ENCODE measurements around the gene PTGDS. TPM values are rescaled to one million over a fixed set of nuclear protein-coding genes. Genes with fewer than 3 reads are reported as not detected.

The PTGDS gene
- total and polyA plus RNA-seq, 4 donors: 0.23 to 15.2 (median 6.4) TPM

DNA sequence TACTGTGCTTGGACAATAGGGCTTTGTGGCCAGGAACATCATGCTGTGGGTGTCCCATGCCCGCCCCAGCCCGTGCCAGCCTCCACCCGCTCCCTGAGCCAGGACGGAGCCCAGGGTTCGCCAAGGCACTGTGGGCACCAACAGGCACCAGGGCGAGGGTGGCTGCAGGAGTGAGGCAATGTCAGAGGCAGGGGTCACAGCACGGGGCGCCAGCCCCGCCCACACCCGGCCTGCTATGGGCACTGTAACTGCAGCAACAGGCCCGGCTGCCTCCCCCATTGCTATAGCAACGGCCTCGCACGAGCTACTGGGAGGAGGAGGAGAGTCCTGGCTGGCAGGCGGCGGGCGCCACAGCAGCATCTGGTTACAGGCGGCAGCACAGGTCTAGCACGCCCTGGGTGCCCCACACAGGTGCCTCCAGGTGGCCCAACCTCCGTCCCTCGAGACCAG lies 48.2 kb downstream of the PTGDS start:
- 43% methylated on average over 21 of the region's 21 CpGs for WGBS
- TF ChIP-seq, protein P1, sequence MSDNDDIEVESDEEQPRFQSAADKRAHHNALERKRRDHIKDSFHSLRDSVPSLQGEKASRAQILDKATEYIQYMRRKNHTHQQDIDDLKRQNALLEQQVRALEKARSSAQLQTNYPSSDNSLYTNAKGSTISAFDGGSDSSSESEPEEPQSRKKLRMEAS (IDR thresholded peaks at IDR 0.05): no peak
- no peak for TF ChIP-seq FOXA2 (IDR thresholded peaks at IDR 0.05)
- peak in 1 of 2 donors; percentile 46 for TF ChIP-seq HNF4A (conservative IDR thresholded peaks at IDR 0.05)
- TF ChIP-seq RXRA (IDR thresholded peaks at IDR 0.05): peak in 1 of 2 donors; percentile 49
- no peak for TF ChIP-seq TAF1 (conservative IDR thresholded peaks at IDR 0.05)
- no peak for TF ChIP-seq YY1 (IDR thresholded peaks at IDR 0.05)
- peak; percentile 36 for TF ChIP-seq SP1 (IDR thresholded peaks at IDR 0.05)
- TF ChIP-seq, protein P2, sequence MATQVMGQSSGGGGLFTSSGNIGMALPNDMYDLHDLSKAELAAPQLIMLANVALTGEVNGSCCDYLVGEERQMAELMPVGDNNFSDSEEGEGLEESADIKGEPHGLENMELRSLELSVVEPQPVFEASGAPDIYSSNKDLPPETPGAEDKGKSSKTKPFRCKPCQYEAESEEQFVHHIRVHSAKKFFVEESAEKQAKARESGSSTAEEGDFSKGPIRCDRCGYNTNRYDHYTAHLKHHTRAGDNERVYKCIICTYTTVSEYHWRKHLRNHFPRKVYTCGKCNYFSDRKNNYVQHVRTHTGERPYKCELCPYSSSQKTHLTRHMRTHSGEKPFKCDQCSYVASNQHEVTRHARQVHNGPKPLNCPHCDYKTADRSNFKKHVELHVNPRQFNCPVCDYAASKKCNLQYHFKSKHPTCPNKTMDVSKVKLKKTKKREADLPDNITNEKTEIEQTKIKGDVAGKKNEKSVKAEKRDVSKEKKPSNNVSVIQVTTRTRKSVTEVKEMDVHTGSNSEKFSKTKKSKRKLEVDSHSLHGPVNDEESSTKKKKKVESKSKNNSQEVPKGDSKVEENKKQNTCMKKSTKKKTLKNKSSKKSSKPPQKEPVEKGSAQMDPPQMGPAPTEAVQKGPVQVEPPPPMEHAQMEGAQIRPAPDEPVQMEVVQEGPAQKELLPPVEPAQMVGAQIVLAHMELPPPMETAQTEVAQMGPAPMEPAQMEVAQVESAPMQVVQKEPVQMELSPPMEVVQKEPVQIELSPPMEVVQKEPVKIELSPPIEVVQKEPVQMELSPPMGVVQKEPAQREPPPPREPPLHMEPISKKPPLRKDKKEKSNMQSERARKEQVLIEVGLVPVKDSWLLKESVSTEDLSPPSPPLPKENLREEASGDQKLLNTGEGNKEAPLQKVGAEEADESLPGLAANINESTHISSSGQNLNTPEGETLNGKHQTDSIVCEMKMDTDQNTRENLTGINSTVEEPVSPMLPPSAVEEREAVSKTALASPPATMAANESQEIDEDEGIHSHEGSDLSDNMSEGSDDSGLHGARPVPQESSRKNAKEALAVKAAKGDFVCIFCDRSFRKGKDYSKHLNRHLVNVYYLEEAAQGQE (IDR thresholded peaks at IDR 0.05): no peak
- no peak for TF ChIP-seq GABPA (IDR thresholded peaks at IDR 0.05 in 1 of 2, conservative IDR thresholded peaks at IDR 0.05 in 1 of 2)
- TF ChIP-seq EGR1 (IDR thresholded peaks at IDR 0.05; ENCODE audit: low read depth in 2 of 2): no peak
- no peak for TF ChIP-seq FOXA1 (IDR thresholded peaks at IDR 0.05)
- TF ChIP-seq RAD21 (IDR thresholded peaks at IDR 0.05): no peak
- no peak for TF ChIP-seq NR2F2 (IDR thresholded peaks at IDR 0.05)
- no peak for TF ChIP-seq HNF4G (IDR thresholded peaks at IDR 0.05)
- TF ChIP-seq, protein P3, sequence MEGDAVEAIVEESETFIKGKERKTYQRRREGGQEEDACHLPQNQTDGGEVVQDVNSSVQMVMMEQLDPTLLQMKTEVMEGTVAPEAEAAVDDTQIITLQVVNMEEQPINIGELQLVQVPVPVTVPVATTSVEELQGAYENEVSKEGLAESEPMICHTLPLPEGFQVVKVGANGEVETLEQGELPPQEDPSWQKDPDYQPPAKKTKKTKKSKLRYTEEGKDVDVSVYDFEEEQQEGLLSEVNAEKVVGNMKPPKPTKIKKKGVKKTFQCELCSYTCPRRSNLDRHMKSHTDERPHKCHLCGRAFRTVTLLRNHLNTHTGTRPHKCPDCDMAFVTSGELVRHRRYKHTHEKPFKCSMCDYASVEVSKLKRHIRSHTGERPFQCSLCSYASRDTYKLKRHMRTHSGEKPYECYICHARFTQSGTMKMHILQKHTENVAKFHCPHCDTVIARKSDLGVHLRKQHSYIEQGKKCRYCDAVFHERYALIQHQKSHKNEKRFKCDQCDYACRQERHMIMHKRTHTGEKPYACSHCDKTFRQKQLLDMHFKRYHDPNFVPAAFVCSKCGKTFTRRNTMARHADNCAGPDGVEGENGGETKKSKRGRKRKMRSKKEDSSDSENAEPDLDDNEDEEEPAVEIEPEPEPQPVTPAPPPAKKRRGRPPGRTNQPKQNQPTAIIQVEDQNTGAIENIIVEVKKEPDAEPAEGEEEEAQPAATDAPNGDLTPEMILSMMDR (IDR thresholded peaks at IDR 0.05; ENCODE audit: low read depth, low read length, missing input control): peak; percentile 9
- no peak for TF ChIP-seq JUND (IDR thresholded peaks at IDR 0.05)
- TF ChIP-seq, protein P4, sequence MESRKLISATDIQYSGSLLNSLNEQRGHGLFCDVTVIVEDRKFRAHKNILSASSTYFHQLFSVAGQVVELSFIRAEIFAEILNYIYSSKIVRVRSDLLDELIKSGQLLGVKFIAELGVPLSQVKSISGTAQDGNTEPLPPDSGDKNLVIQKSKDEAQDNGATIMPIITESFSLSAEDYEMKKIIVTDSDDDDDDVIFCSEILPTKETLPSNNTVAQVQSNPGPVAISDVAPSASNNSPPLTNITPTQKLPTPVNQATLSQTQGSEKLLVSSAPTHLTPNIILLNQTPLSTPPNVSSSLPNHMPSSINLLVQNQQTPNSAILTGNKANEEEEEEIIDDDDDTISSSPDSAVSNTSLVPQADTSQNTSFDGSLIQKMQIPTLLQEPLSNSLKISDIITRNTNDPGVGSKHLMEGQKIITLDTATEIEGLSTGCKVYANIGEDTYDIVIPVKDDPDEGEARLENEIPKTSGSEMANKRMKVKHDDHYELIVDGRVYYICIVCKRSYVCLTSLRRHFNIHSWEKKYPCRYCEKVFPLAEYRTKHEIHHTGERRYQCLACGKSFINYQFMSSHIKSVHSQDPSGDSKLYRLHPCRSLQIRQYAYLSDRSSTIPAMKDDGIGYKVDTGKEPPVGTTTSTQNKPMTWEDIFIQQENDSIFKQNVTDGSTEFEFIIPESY (IDR thresholded peaks at IDR 0.05): no peak
- TF ChIP-seq, protein P5, sequence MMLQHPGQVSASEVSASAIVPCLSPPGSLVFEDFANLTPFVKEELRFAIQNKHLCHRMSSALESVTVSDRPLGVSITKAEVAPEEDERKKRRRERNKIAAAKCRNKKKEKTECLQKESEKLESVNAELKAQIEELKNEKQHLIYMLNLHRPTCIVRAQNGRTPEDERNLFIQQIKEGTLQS (IDR thresholded peaks at IDR 0.05): no peak
- H3K36me3 ChIP-seq (ENCODE audit: control insufficient read depth in 4 of 4, insufficient read depth in 3 of 4, low read depth in 1 of 4, low read length in 3 of 4): no peaks in the 10 kb centered on the region
- no peaks in the 10 kb centered on the region for H3K27me3 ChIP-seq (ENCODE audit: control insufficient read depth in 4 of 4, insufficient read depth in 4 of 4, low read length in 3 of 4)
- H3K4me1 ChIP-seq (ENCODE audit: control insufficient read depth in 4 of 4, insufficient read depth in 4 of 4, low read length in 3 of 4): peaks cover 39 to 71% (median 54%) of the 10 kb centered on the region in 4 donors
- no peak for DNase-seq (ENCODE audit: low spot score)
- no peak overlapping the region for H3K4me3 ChIP-seq (ENCODE audit: low read depth in 1 of 3, low read length in 3 of 3)
- no peak overlapping the region for H3K9ac ChIP-seq (ENCODE audit: low read depth in 1 of 2, low read length in 2 of 2)
- H3K9me3 ChIP-seq (ENCODE audit: control insufficient read depth in 4 of 4, low read length in 3 of 4): no peaks in the 10 kb centered on the region
- peak overlapping the region in 1 of 2 donors; percentile 14 for H3K27ac ChIP-seq (ENCODE audit: low read depth in 1 of 2, low read length in 2 of 2)
